ENCODE results near the gene S100A7.
"Not testable (repeated sequence)": the region's sequence is repeated elsewhere in the genome, so short reads cannot be mapped to it uniquely, and the experiment has no call there.

Gene S100A7

GRCh38 chr1:153474347-153474746, 13.9 kb upstream of the S100A7 start:
- Histone ChIP-seq H3K36me3 (ENCODE audit: insufficient read depth, low read length) (no peaks in the 10 kb centered on the region), H3K9ac (ENCODE audit: low read depth, low read length) (no peak overlapping the region)

GRCh38 chr1:153470707-153471106, 10.3 kb upstream of the S100A7 start:
- Histone ChIP-seq H3K27me3 (ENCODE audit: control insufficient read depth, insufficient read depth, low read length) (peaks cover 8% of the 10 kb centered on the region), H3K9ac (ENCODE audit: low read depth, low read length) (no peak overlapping the region), H3K4me3 (ENCODE audit: low read length) (no peak overlapping the region), H3K9me3 (replicated peaks; ENCODE audit: low read length) (no peaks in the 10 kb centered on the region), H3K4me1 (ENCODE audit: control insufficient read depth, insufficient read depth, low read length) (no peaks in the 10 kb centered on the region), H3K36me3 (ENCODE audit: insufficient read depth, low read length) (no peaks in the 10 kb centered on the region), H3K4me2 (ENCODE audit: low read length) (no peak overlapping the region)

More at GRCh38 chr1:153474347-153474746, 13.9 kb upstream of the S100A7 start:
- H3K4me2 ChIP-seq (ENCODE audit: low read length) = no peak overlapping the region
- H3K9me3 ChIP-seq (replicated peaks; ENCODE audit: low read length) = no peaks in the 10 kb centered on the region
- H3K4me1 ChIP-seq (ENCODE audit: control insufficient read depth, insufficient read depth, low read length) = no peaks in the 10 kb centered on the region
- H3K4me3 ChIP-seq (ENCODE audit: low read length) = no peak overlapping the region
- H3K27me3 ChIP-seq (ENCODE audit: control insufficient read depth, insufficient read depth, low read length) = peaks cover 22% of the 10 kb centered on the region

GRCh38 chr1:153466908-153467307, 6.5 kb upstream of the S100A7 start:
- peaks cover 20% of the 10 kb centered on the region for H3K27me3 ChIP-seq (ENCODE audit: control insufficient read depth, insufficient read depth, low read length)
- no peak overlapping the region for H3K4me3 ChIP-seq (ENCODE audit: low read length)

GRCh38 chr1:153465811-153466636, 5.6 kb upstream of the S100A7 start:
- H3K36me3 ChIP-seq (ENCODE audit: insufficient read depth, low read length) = no peaks in the 10 kb centered on the region
- H3K9me3 ChIP-seq (replicated peaks; ENCODE audit: low read length) = no peaks in the 10 kb centered on the region
- H3K9ac ChIP-seq (ENCODE audit: low read depth, low read length) = no peak overlapping the region
- peaks cover 22% of the 10 kb centered on the region for H3K27me3 ChIP-seq (ENCODE audit: control insufficient read depth, insufficient read depth, low read length)
- no peak overlapping the region for H3K4me3 ChIP-seq (ENCODE audit: low read length)
- H3K4me1 ChIP-seq (ENCODE audit: control insufficient read depth, insufficient read depth, low read length) = no peaks in the 10 kb centered on the region
- H3K4me2 ChIP-seq (ENCODE audit: low read length) = no peak overlapping the region

More at GRCh38 chr1:153466908-153467307, 6.5 kb upstream of the S100A7 start:
- H3K4me1 ChIP-seq (ENCODE audit: control insufficient read depth, insufficient read depth, low read length) = no peaks in the 10 kb centered on the region
- H3K9ac ChIP-seq (ENCODE audit: low read depth, low read length) = no peak overlapping the region
- no peaks in the 10 kb centered on the region for H3K36me3 ChIP-seq (ENCODE audit: insufficient read depth, low read length)
- no peak overlapping the region for H3K4me2 ChIP-seq (ENCODE audit: low read length)
- no peaks in the 10 kb centered on the region for H3K9me3 ChIP-seq (replicated peaks; ENCODE audit: low read length)

- H3K36me3 ChIP-seq (ENCODE audit: insufficient read depth, low read length) = not testable (repeated sequence)
These were observed 2.3 kb upstream of the S100A7 start for GRCh38 chr1:153462741-153463140.

GRCh38 chr1:153459655-153460054, 796 bp downstream of the S100A7 start:
- no peak overlapping the region for H3K4me2 ChIP-seq (ENCODE audit: low read length)
- H3K4me1 ChIP-seq (ENCODE audit: control insufficient read depth, insufficient read depth, low read length) = no peaks in the 10 kb centered on the region
- H3K36me3 ChIP-seq (ENCODE audit: insufficient read depth, low read length) = no peaks in the 10 kb centered on the region
- no peak overlapping the region for H3K4me3 ChIP-seq (ENCODE audit: low read length)
- no peaks in the 10 kb centered on the region for H3K9me3 ChIP-seq (replicated peaks; ENCODE audit: low read length)
- peaks cover 32% of the 10 kb centered on the region for H3K27me3 ChIP-seq (ENCODE audit: control insufficient read depth, insufficient read depth, low read length)
- no peak overlapping the region for H3K9ac ChIP-seq (ENCODE audit: low read depth, low read length)

More at GRCh38 chr1:153462741-153463140, 2.3 kb upstream of the S100A7 start:
- H3K4me3 ChIP-seq (ENCODE audit: low read length); H3K9ac ChIP-seq (ENCODE audit: low read depth, low read length); H3K4me1 ChIP-seq (ENCODE audit: control insufficient read depth, insufficient read depth, low read length); H3K9me3 ChIP-seq (replicated peaks; ENCODE audit: low read length); H3K4me2 ChIP-seq (ENCODE audit: low read length): not testable (repeated sequence)
- H3K27me3 ChIP-seq (ENCODE audit: control insufficient read depth, insufficient read depth, low read length) = peaks cover 27% of the 10 kb centered on the region

- Histone ChIP-seq H3K4me1 (ENCODE audit: control insufficient read depth, insufficient read depth, low read length) (no peaks in the 10 kb centered on the region), H3K9me3 (replicated peaks; ENCODE audit: low read length) (no peaks in the 10 kb centered on the region), H3K27me3 (ENCODE audit: control insufficient read depth, insufficient read depth, low read length) (peaks cover 10% of the 10 kb centered on the region), H3K4me2 (ENCODE audit: low read length) (no peak overlapping the region), H3K4me3 (ENCODE audit: low read length) (no peak overlapping the region), H3K36me3 (ENCODE audit: insufficient read depth, low read length) (no peaks in the 10 kb centered on the region), H3K9ac (ENCODE audit: low read depth, low read length) (no peak overlapping the region)
These were observed 4.1 kb downstream of the S100A7 start for GRCh38 chr1:153456396-153456795.

DNA sequence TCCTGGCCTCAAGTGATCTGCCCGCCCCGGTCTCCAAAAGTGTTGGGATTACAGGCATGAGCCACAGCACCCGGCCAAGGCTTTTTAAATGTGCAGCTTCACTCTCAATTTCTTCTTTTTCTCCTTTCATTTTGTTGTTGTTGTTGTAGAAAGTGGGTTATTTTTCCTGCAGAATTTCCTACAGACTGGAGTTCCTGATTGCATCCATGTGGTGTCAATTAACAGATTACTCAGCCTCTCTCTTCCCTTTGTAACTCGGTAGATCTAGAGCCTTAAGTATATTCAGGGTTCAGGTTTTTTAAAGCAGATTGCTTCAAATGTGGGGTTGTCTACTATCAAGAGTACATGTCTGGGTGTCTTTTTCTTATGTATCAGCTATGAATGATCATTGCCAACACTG, 11.6 kb downstream of the S100A7 start:
- H3K9me3 ChIP-seq (replicated peaks; ENCODE audit: low read length); H3K4me1 ChIP-seq (ENCODE audit: control insufficient read depth, insufficient read depth, low read length); H3K4me3 ChIP-seq (ENCODE audit: low read length); H3K4me2 ChIP-seq (ENCODE audit: low read length); H3K9ac ChIP-seq (ENCODE audit: low read depth, low read length); H3K36me3 ChIP-seq (ENCODE audit: insufficient read depth, low read length); H3K27me3 ChIP-seq (ENCODE audit: control insufficient read depth, insufficient read depth, low read length): not testable (repeated sequence)

GRCh38 chr1:153447498-153448170, 12.8 kb downstream of the S100A7 start:
- no peak overlapping the region for H3K9ac ChIP-seq (ENCODE audit: low read depth, low read length)
- peaks cover 7% of the 10 kb centered on the region for H3K4me1 ChIP-seq (ENCODE audit: control insufficient read depth, insufficient read depth, low read length)
- H3K36me3 ChIP-seq (ENCODE audit: insufficient read depth, low read length) = no peaks in the 10 kb centered on the region
- H3K9me3 ChIP-seq (replicated peaks; ENCODE audit: low read length) = no peaks in the 10 kb centered on the region
- H3K4me3 ChIP-seq (ENCODE audit: low read length) = no peak overlapping the region
- H3K27me3 ChIP-seq (ENCODE audit: control insufficient read depth, insufficient read depth, low read length) = peaks cover 5% of the 10 kb centered on the region
- H3K4me2 ChIP-seq (ENCODE audit: low read length) = no peak overlapping the region

DNA sequence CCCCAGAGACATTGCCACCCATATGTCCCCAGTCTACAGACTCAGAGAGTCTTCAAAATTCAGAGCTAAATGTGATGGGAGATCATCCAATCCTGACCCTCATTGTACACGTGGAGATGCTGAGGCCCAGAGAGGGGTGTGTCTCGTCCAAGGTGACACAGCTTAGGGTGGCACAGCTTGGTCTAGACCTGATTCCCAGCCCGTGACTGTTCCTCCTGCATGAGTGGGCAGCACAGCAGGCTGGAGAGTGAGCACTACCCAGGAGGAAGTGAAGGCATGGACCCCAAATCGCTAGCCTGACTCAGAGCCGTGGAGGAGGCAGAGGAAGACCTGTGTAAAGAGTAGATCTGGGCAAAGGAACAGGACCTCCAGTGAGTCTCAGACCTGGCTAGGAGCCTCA, 16.4 kb downstream of the S100A7 start:
- H3K9ac ChIP-seq (ENCODE audit: low read depth, low read length) = no peak overlapping the region
- H3K9me3 ChIP-seq (replicated peaks; ENCODE audit: low read length) = no peaks in the 10 kb centered on the region
- H3K4me1 ChIP-seq (ENCODE audit: control insufficient read depth, insufficient read depth, low read length) = peaks cover 7% of the 10 kb centered on the region
- peaks cover 7% of the 10 kb centered on the region for H3K27me3 ChIP-seq (ENCODE audit: control insufficient read depth, insufficient read depth, low read length)
- H3K4me2 ChIP-seq (ENCODE audit: low read length) = no peak overlapping the region
- no peak overlapping the region for H3K4me3 ChIP-seq (ENCODE audit: low read length)
- no peaks in the 10 kb centered on the region for H3K36me3 ChIP-seq (ENCODE audit: insufficient read depth, low read length)

GRCh38 chr1:153443486-153443885, 17.0 kb downstream of the S100A7 start:
- H3K9ac ChIP-seq (ENCODE audit: low read depth, low read length) = no peak overlapping the region
- no peak overlapping the region for H3K4me3 ChIP-seq (ENCODE audit: low read length)
- no peaks in the 10 kb centered on the region for H3K36me3 ChIP-seq (ENCODE audit: insufficient read depth, low read length)
- H3K9me3 ChIP-seq (replicated peaks; ENCODE audit: low read length) = no peaks in the 10 kb centered on the region
- H3K4me1 ChIP-seq (ENCODE audit: control insufficient read depth, insufficient read depth, low read length) = peaks cover 7% of the 10 kb centered on the region
- H3K27me3 ChIP-seq (ENCODE audit: control insufficient read depth, insufficient read depth, low read length) = peaks cover 9% of the 10 kb centered on the region
- no peak overlapping the region for H3K4me2 ChIP-seq (ENCODE audit: low read length)

Data from skeletal muscle satellite cell (primary cell).